ENCODE data around the gene VPS33B. TPM values are rescaled to one million over a fixed set of nuclear protein-coding genes. Genes with fewer than 3 reads are reported as not detected.
A peak's percentile ranks its signal among the peaks of the same experiment; 100 is the strongest.

VPS33B gene
- total RNA-seq, 4 donors from 2014 or later: 7.4 to 13.9 (median 12.4) TPM

DNA sequence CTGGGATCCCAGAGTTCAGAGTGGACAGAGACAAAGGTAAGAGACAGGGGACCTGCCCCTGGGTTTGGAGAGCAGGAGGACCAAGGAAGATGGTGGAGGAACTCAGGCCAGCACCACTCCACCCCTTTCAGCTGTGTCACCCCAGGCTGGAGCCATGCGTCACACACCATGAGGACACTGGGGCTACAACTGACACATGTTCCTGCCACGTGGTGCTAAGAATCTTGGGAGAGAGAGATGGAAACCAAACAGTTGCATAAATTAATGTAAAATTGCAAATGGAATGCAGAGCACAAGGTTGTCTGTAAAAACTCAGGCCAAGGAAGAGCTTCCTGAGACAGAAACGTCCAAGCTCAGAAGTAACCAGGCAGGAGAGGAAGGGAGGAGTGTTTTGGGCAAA, 22.7 kb upstream of the VPS33B start:
- 54 to 58% methylated on average over 3 of the region's 3 CpGs for WGBS, 2 donors
- Histone ChIP-seq H3K4me3 (replicated peaks in 1 of 3) (no peak overlapping the region), H3K36me3 (no peaks in the 10 kb centered on the region), H3K27me3 (no peaks in the 10 kb centered on the region), H3K27ac (no peak overlapping the region), H3K9me3 (no peaks in the 10 kb centered on the region), H3K4me1 (no peaks in the 10 kb centered on the region)
- intact Hi-C loops (cut with DNase I): no loop called here
- TF ChIP-seq, protein P1, sequence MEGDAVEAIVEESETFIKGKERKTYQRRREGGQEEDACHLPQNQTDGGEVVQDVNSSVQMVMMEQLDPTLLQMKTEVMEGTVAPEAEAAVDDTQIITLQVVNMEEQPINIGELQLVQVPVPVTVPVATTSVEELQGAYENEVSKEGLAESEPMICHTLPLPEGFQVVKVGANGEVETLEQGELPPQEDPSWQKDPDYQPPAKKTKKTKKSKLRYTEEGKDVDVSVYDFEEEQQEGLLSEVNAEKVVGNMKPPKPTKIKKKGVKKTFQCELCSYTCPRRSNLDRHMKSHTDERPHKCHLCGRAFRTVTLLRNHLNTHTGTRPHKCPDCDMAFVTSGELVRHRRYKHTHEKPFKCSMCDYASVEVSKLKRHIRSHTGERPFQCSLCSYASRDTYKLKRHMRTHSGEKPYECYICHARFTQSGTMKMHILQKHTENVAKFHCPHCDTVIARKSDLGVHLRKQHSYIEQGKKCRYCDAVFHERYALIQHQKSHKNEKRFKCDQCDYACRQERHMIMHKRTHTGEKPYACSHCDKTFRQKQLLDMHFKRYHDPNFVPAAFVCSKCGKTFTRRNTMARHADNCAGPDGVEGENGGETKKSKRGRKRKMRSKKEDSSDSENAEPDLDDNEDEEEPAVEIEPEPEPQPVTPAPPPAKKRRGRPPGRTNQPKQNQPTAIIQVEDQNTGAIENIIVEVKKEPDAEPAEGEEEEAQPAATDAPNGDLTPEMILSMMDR (IDR thresholded peaks at IDR 0.05): no peak
- no peak for TF ChIP-seq POLR2A (IDR thresholded peaks at IDR 0.05)
- no peak for DNase-seq

DNA sequence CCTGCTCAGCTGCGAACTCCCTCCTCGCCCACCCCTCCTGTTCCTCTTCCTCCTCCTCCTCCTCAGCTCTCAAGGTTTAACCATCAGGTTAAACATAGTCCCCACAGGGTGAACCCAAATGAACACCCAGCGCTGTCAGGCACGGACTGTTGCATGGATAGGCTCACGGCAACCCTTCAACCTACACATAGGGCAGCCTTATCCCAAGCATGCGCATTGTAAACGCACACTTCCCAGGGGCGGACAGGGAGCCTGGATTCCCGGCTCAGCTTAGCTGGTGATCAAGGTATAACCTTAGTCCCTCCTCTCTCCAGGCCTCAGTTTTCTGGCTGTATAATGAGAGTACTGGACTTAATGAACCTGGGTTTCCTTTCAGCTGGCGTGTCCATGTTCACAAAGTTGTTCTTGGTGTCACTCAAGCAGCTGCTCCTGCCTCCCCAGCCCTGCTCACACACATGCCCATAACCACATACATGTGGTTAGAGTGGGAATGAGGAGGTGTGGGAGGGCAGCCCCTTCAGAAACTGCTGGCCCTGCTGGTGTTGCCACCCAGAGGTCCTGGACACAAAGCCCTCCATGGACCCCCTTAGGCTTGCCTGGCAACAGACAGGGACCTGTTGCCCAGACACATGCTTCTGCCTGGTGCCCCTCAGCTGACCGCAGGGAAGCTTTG, 20.9 kb upstream of the VPS33B start:
- no peaks in the 10 kb centered on the region for H3K36me3 ChIP-seq
- no peak overlapping the region for H3K27ac ChIP-seq
- no peaks in the 10 kb centered on the region for H3K4me1 ChIP-seq
- intact Hi-C loops (cut with DNase I): no loop called here
- DNase-seq: no peak
- H3K27me3 ChIP-seq: no peaks in the 10 kb centered on the region
- H3K9me3 ChIP-seq: no peaks in the 10 kb centered on the region
- TF ChIP-seq, protein P1 (IDR thresholded peaks at IDR 0.05): no peak
- no peak for TF ChIP-seq POLR2A (IDR thresholded peaks at IDR 0.05)
- H3K4me3 ChIP-seq (replicated peaks in 1 of 3): no peak overlapping the region
- 76 to 82% methylated on average over 10 to 11 of the region's 11 CpGs for WGBS, 2 donors

DNA sequence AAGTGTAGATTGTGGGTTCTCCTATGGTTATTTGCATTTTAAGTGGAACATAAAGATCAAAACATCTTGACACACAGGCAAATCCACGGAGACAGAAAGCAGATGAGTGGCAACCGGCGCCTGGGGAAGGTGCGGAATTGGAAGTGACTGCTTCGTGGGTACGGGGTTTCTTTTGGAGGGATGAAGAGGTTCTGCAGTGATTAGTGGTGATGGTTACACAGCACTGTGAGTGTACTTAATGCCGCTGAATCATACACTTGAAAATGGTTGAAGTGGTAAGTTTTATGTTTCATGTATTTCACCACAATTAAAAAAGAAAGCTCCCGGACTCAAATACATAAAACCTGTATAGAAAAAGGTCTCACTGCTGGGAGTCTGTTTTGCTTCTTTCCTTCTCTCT, 18.5 kb upstream of the VPS33B start:
- H3K27ac ChIP-seq: no peak overlapping the region
- H3K4me1 ChIP-seq: no peaks in the 10 kb centered on the region
- no peaks in the 10 kb centered on the region for H3K9me3 ChIP-seq
- no peaks in the 10 kb centered on the region for H3K27me3 ChIP-seq
- 35 to 51% methylated on average over 8 of the region's 8 CpGs for WGBS, 2 donors
- TF ChIP-seq, protein P1 (IDR thresholded peaks at IDR 0.05): no peak
- no peak for TF ChIP-seq POLR2A (IDR thresholded peaks at IDR 0.05)
- no peak overlapping the region for H3K4me3 ChIP-seq (replicated peaks in 1 of 3)
- intact Hi-C loops (cut with DNase I): no loop called here
- H3K36me3 ChIP-seq: no peaks in the 10 kb centered on the region
- DNase-seq: no peak

DNA sequence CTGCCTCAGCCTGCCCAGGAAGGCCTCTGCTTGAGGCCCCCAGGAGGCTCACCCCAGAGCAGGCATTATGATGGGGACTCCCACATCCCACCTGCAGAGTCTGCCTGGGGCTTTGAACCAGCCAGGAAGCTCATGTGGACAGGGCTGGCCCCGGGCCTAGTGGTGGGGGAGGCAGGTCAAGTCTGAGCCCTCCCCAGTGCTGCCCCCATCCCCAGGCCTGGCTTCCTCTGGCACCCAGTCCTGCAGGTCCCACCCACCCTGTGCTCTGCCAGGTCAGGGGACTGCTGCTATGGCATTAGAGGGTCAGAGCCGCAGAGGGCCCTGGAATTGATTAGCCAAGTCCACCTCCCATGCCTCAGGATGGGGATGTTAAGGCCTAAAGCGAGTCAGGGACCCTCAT, 17.6 kb upstream of the VPS33B start:
- no peak overlapping the region for H3K27ac ChIP-seq
- H3K36me3 ChIP-seq: no peaks in the 10 kb centered on the region
- no peak overlapping the region for H3K4me3 ChIP-seq (replicated peaks in 1 of 3)
- no peak for DNase-seq
- WGBS, 2 donors: 83 to 90% methylated on average over 2 of the region's 3 CpGs
- TF ChIP-seq, protein P1 (IDR thresholded peaks at IDR 0.05): no peak
- TF ChIP-seq POLR2A (IDR thresholded peaks at IDR 0.05): no peak
- intact Hi-C loops (cut with DNase I): no loop called here
- H3K4me1 ChIP-seq: no peaks in the 10 kb centered on the region
- H3K9me3 ChIP-seq: no peaks in the 10 kb centered on the region
- no peaks in the 10 kb centered on the region for H3K27me3 ChIP-seq

DNA sequence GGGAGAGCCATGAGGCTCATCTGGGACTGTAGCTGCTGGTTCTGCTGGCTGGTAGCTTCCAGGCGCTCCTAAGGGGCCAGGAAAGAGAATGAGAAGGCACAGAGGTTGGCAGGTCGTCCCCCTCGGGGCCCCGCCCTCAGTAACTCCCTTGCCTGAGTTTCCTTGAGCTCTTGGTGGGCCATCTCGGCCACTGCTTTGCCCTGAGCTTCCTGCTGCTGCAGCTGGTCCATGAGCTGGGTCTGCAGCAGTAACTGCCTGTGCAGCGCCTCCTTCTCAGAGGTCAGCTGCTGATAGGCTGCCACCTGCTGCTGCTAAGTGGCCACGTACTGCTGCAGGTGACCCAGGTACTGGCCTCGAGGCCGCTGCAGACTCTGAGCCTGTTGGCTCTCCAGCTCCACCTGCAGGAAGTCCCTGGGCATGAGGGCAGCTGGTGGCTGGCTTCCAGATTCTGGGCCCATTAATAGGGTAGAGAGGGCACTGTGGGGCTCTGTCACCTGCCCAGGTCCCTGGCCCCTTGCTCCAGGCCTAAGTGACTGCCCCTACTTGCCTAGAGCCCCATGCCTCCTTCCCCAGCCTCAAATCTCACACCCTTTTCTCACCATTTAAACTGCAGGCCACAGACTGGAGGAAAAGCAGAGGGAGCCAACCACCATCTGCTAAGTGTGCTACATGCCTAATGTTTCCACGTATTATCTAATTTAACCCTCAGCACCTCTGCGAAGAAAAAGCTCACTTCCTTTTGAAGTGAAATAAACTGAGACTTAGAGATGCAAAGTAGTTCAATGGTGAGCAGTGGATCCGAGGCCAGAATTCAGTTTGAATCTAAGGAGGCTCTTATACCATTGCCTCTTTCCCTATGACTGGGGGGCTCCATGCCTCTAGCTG, 10.8 kb upstream of the VPS33B start:
- Histone ChIP-seq H3K36me3 (no peaks in the 10 kb centered on the region), H3K27ac (no peak overlapping the region), H3K4me3 (replicated peaks in 1 of 3) (no peak overlapping the region), H3K9me3 (no peaks in the 10 kb centered on the region), H3K27me3 (no peaks in the 10 kb centered on the region), H3K4me1 (peaks cover 0 to 4% of the 10 kb centered on the region in 2 donors)
- WGBS, 2 donors: 31 to 40% methylated on average over 9 to 12 of the region's 12 CpGs
- no peak for TF ChIP-seq POLR2A (IDR thresholded peaks at IDR 0.05)
- TF ChIP-seq, protein P1 (IDR thresholded peaks at IDR 0.05): peak in 5 of 6 experiments; percentile 35 to 75 (median 39)
- DNase-seq: peak; percentile 75 to 79
- intact Hi-C loops (cut with DNase I): no loop called here

Measured in thyroid gland (tissue), 4 donors.